HG03103 (cell line): ENCODE data around the gene APC.

Experiments
- ATAC-seq: cut with Tn5 transposase; IDR thresholded peaks from one replicate; pipeline ENCODE4 v1.9.1; 2021; ENCODE audit warnings: low read depth; ENCODE audit not compliant: unreplicated experiment

The APC gene

DNA sequence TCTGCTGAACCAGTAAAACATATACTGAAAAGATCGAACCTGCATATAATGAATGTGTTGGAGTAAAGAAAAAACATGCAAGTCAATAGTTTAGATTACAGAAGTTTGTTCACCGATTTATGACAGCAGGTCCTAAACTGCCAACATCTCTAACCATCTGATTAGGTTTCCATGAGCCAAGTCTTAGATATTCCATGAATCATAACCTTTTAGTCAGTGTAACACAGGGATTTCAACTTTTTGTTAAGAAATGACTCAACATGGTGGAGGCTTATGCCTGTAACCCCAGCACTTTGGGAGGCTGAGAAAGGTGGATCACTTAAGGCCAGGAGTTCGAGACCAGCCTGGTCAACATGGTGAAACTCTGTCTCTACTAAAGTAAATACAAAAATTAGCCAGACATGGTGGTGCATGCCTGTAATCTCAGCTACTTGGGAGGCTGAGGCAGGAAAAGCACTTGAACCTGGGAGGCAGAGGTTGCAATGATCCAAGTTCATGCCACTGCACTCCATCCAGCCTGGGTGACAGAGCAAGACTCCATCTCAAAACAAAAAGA, 38.7 kb downstream of the APC start:
- ATAC-seq = no peak

DNA sequence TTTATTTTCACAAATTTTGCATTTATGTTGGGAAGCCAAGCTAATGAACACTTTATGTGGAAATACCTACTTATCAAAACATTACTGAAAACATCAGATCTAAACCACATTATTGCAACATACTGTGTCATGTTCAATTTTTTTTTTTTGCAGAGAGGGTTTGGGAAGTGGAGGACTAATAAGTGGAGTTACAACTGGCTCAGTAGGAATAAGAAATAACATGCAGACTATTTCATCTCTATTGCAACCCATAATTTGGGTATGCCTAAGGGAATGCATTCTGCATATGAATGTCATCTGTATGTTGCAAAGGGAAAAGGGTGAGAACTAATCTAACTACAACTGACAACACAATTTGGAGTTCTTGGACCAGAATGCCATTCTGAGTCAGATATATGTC, 41.8 kb downstream of the APC start:
- no peak for ATAC-seq

DNA sequence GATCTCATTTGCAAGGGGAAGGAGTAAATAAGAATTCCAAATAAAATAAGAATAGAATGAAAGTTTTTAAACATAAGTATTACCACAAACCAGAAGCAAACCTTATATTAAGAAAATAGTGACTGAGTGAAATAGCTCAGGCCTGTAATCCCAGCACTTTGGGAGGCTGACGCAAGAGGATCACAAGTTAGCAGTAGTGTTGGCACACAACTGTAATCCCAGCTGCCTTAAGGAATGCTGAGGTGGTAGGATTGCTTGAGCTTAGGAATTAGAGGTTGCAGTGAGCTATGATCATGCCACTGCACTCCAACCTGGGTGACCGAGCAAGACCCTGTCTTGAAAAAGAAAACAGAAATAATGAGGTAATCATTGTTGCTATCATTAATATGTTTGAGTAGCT, 47.0 kb downstream of the APC start:
- no peak for ATAC-seq

DNA sequence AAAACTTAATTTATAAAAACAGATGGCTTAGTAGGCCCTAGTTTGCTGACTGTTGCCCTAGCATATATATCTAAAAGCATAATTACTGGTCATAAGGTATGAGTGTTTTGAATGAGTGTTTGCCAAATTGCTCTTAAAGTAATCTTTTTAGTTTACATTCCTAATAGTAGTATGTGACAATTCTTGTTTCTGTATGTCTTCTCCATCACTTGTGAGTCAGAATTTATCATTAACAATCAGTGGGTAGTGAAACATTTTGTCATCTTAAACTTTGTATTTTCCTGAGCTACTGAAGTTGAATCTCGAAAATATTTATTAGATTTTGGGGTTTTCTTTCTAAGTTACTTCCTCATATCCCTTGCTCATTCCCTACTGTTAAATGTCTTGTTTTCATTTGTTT, 49.6 kb downstream of the APC start:
- no peak for ATAC-seq

- ATAC-seq = no peak
These were observed 50.2 kb downstream of the APC start for GRCh38 chr5:112787896-112788295.

DNA sequence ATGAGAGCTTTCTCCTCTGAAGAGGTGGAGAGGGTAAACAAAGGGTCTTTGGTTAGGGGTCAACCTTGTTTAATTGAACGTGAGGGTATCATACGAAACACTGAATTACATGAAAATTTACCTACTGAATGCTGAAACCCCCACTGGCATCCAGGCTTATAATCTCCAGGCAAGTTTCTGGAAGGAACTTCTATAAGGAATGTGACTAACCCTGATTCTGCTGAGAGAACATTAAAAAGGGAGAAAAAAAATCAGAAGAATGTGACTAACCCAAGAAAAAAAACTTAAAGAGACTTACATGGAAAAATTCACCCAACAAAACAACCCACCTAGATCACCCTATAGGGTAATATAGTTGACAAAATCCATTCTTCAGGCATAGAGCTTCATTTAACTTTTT, 55.5 kb downstream of the APC start:
- ATAC-seq = no peak

DNA sequence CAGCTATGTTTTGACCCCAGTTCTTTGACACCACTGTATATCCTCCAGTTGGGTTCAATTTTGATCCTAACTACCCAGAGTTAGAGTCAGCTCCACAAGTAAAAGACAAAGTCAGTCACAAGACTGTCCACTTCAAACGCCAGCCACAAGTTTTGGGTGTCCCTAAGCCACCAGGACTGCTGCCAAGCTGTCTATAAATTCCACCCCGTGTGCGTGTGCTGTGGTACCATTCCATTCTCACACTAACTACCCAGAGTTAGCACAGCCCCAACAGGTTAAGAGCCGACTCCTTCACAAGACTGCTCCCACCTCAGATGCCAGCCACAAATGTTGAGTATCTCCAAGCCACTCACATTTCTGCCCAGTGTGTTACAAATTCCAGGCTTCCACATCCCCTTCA, 56.7 kb downstream of the APC start:
- ATAC-seq = no peak

GRCh38 chr5:112795342-112795741, 57.7 kb downstream of the APC start:
- ATAC-seq = no peak

DNA sequence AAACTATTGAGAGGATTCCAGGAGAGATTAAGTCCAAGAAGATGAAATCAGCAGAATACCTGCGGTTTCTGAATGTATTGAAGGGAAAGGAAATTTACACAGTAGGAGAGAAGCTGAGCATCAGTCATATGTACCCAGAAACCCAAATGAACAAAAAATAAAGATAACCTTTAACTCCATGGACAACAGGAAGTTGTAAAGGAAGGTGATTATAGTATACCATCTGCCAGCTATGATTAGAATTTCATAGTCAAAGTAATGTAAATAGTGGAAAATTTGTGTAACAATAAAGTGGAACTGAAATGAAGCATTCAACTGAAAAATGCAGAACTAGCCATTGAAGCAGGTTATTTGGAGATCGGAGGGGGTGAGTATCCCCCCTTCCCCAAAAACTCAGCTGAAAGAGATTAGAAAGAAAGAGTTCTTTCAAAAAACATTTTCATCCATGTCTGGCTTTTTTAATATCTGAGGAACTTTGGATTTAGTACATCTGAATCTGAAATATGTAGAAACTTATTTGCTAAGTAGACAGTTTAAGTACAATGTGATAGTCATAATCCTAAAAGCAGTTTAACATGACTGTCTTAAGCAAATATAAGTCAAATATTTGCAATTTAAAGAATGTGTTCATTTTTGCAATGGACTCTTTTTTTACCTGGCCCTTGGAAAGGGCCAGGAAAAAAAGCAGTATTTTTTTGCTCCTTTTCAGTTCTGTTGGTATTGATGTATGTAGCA, 58.4 kb downstream of the APC start:
- peak; percentile 41 for ATAC-seq

GRCh38 chr5:112799661-112800060, 62.0 kb downstream of the APC start:
- ATAC-seq = no peak

DNA sequence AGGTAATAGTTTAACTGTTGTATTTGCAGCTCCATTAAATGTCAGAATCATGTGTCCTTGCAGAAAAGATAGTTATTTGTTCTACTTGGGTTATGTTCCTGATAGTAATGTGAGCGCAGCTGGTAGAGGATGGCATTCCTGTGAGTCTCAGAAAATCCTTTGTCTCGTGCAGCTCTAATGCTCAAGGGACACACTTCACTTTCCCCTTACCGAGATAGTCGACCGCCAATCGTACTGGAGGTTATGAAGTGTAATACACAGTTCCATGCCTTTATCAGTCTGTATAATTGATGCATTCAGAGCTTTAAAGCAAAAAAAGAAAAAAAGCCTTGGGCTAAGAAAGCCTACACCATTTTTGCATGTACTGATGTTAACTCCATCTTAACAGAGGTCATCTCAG, 63.2 kb downstream of the APC start:
- ATAC-seq = no peak

GRCh38 chr5:112811023-112811422, 73.3 kb downstream of the APC start:
- ATAC-seq = no peak

DNA sequence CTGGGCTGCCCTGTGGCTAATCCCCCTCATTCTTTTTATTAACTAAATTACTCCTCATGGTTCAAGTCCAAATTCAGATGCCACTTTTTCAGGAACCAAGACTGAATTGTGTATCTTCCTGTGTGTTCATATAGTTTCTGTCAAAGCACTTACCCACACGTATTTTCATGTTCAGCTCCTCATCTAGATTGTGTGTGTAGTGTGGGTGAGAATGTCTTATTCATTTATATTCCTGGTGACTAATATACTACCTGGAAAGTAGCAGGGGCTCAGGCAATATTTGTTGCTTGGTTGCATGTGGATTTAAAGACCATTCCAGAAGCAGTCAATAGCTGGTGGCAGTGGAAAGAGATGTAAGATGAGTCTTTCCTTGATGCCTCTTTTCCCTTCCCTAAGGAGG, 74.9 kb downstream of the APC start:
- ATAC-seq = no peak

GRCh38 chr5:112820246-112820645, 82.6 kb downstream of the APC start:
- no peak for ATAC-seq

- no peak for ATAC-seq
These were observed 84.8 kb downstream of the APC start for GRCh38 chr5:112822456-112822855.

DNA sequence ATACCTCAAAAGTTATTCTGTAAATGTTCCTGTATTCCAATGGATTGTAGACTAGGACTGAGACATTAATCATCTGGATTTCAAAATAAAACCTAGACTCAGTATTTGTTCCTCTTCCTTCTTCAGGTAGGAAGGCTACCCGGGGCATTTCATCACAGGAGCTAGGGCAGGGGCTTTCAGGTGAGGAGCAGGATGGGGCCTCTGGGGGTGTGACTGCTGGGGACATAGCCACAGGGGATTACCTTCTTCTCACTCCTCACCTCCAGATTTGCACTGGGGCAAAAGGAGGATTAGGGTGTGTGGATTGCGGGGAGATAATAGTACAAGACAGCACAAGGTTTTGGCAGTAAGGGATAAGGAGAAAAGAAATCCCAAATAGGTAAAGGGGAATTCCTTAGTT, 85.5 kb downstream of the APC start:
- no peak for ATAC-seq

- no peak for ATAC-seq
These were observed 86.0 kb downstream of the APC start for GRCh38 chr5:112823656-112824055.

DNA sequence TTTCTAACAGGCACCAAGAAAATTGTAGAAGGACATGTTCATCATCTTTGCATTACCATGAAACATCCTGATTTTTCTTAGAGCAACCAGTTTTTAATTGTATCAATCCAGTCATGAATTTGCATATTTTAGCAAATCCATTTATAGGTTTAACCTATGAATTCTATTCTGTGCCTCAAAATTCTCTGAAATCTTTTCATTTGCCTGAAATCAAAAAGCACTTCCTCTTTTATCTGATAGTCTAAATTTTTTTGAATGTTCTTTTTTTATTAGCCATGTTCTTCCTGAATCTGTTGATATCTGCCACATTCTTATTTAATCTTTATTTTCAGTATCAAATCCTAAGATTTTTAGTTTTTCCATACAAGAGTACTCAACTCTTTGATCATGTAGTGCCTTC, 86.5 kb downstream of the APC start:
- no peak for ATAC-seq

DNA sequence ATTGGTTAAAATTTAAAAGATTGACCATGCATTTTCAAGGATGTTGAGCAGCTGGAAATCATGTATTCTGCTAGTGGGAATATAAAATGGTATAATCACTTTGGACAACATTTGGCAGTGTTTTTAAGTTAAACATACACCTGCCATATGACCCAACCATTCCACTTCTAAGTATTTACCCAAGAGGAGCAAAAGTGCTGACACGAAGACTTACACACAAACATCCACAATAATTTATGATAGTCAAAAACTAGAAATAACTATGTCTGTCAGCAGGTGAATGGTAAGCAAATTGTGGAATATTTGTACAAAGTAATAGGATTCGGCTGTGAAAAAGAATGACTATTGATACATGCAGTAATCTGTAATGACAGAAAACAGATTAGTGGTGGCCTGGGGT, 92.7 kb downstream of the APC start:
- ATAC-seq = no peak

- no peak for ATAC-seq
These were observed 96.3 kb downstream of the APC start for GRCh38 chr5:112833971-112834370.

DNA sequence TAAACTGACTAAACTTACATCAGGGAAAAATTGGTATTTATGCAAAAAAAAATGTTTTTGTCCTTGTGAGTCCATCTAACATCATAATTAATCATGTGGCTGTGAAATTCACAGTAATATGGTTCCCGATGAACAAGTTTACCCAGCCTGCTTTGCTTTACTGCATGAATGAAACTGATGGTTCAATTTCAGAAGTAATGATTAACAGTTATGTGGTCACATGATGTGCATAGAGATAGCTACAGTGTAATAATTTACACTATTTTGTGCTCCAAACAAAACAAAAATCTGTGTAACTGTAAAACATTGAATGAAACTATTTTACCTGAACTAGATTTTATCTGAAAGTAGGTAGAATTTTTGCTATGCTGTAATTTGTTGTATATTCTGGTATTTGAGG, 106.8 kb downstream of the APC start:
- no peak for ATAC-seq

DNA sequence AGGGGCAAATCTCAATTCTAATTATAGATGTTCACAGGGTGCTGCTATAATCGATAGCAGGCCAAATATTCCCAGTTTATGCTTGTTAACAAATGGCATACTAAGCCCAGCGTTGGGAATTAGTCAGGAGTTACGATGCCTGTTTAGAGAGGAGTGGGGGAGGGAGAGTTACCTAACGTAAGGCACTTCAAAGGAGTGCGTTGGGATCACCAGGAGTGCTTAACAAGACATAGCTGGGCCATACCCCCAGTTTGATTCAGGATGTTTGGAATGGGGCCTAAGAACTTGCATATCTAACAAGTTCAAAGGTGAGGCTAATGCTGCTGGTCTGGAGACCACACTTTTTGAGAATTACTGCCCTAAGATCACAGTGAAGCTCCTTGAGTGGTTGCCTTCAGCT, 108.9 kb downstream of the APC start:
- no peak for ATAC-seq

- no peak for ATAC-seq
These were observed 109.6 kb downstream of the APC start for GRCh38 chr5:112847306-112847705.
